ENCODE results near the gene TUBA3C.

TUBA3C gene

GRCh38 chr13:19184176-19184575 is 2.6 kb upstream of the TUBA3C start:
- no peak for TF ChIP-seq POU6F1 (CRISPR knock-in tag; IDR thresholded peaks at IDR 0.05; ENCODE audit: borderline replicate concordance, low read depth)
- no peak for TF ChIP-seq CSDC2 (CRISPR knock-in tag; IDR thresholded peaks at IDR 0.05)
- no peak for TF ChIP-seq ZNF70 (CRISPR knock-in tag; IDR thresholded peaks at IDR 0.05)
- TF ChIP-seq BACH2 (CRISPR knock-in tag; IDR thresholded peaks at IDR 0.05; ENCODE audit: borderline replicate concordance), result no peak
- no peak for TF ChIP-seq ZNF565 (CRISPR knock-in tag; conservative IDR thresholded peaks at IDR 0.05; ENCODE audit: low read depth)
- no peak for TF ChIP-seq SNAI2 (CRISPR knock-in tag; IDR thresholded peaks at IDR 0.05)
- no peak for TF ChIP-seq ESRRG (CRISPR knock-in tag; IDR thresholded peaks at IDR 0.05)
- no peak for TF ChIP-seq RARB (CRISPR knock-in tag; IDR thresholded peaks at IDR 0.05)
- no peak for TF ChIP-seq TCF4 (CRISPR knock-in tag; IDR thresholded peaks at IDR 0.05; ENCODE audit: borderline replicate concordance)
- TF ChIP-seq CSRNP3 (CRISPR knock-in tag; IDR thresholded peaks at IDR 0.05), result no peak
- no peak for TF ChIP-seq ZFP3 (CRISPR knock-in tag; IDR thresholded peaks at IDR 0.05)
- no peak for TF ChIP-seq GLIS3 (CRISPR knock-in tag; IDR thresholded peaks at IDR 0.05)
- TF ChIP-seq ISL1 (CRISPR knock-in tag; IDR thresholded peaks at IDR 0.05), result no peak
- no peak for TF ChIP-seq OSR1 (CRISPR knock-in tag; IDR thresholded peaks at IDR 0.05)
- no peak for TF ChIP-seq PPARA (CRISPR knock-in tag; IDR thresholded peaks at IDR 0.05; ENCODE audit: borderline replicate concordance)
- ATAC-seq, result no peak

- ATAC-seq, result no peak
- TF ChIP-seq ZC3H10 (CRISPR knock-in tag; IDR thresholded peaks at IDR 0.05) (no peak), PPARA (CRISPR knock-in tag; IDR thresholded peaks at IDR 0.05; ENCODE audit: borderline replicate concordance) (no peak)
These were observed 2.1 kb upstream of the TUBA3C start for GRCh38 chr13:19183676-19184075.

GRCh38 chr13:19182536-19182935 is 912 bp upstream of the TUBA3C start:
- no peak for ATAC-seq
- TF ChIP-seq ZNF565 (CRISPR knock-in tag; conservative IDR thresholded peaks at IDR 0.05; ENCODE audit: low read depth), result no peak
- TF ChIP-seq CSDC2 (CRISPR knock-in tag; IDR thresholded peaks at IDR 0.05), result no peak
- no peak for TF ChIP-seq ZFP3 (CRISPR knock-in tag; IDR thresholded peaks at IDR 0.05)

- no peak for ATAC-seq
- TF ChIP-seq ISL1 (CRISPR knock-in tag; IDR thresholded peaks at IDR 0.05), result no peak
- TF ChIP-seq BACH2 (CRISPR knock-in tag; IDR thresholded peaks at IDR 0.05; ENCODE audit: borderline replicate concordance), result no peak
- TF ChIP-seq TCF4 (CRISPR knock-in tag; IDR thresholded peaks at IDR 0.05; ENCODE audit: borderline replicate concordance), result no peak
- TF ChIP-seq PATZ1 (CRISPR knock-in tag; IDR thresholded peaks at IDR 0.05; ENCODE audit: borderline replicate concordance), result no peak
- TF ChIP-seq SNAI2 (CRISPR knock-in tag; IDR thresholded peaks at IDR 0.05), result no peak
- no peak for TF ChIP-seq ZFP30 (CRISPR knock-in tag; IDR thresholded peaks at IDR 0.05)
- TF ChIP-seq ESRRG (CRISPR knock-in tag; IDR thresholded peaks at IDR 0.05), result no peak
- no peak for TF ChIP-seq OSR1 (CRISPR knock-in tag; IDR thresholded peaks at IDR 0.05)
- no peak for TF ChIP-seq ZC3H10 (CRISPR knock-in tag; IDR thresholded peaks at IDR 0.05)
- no peak for TF ChIP-seq CSDC2 (CRISPR knock-in tag; IDR thresholded peaks at IDR 0.05)
- no peak for TF ChIP-seq GLIS3 (CRISPR knock-in tag; IDR thresholded peaks at IDR 0.05)
These were observed 503 bp downstream of the TUBA3C start for GRCh38 chr13:19181021-19181620.

GRCh38 chr13:19179916-19180315 is 1.7 kb downstream of the TUBA3C start:
- TF ChIP-seq ZNF565 (CRISPR knock-in tag; conservative IDR thresholded peaks at IDR 0.05; ENCODE audit: low read depth) (no peak), CREB5 (CRISPR knock-in tag; IDR thresholded peaks at IDR 0.05; ENCODE audit: low read depth) (no peak), CSDC2 (CRISPR knock-in tag; IDR thresholded peaks at IDR 0.05) (no peak), BACH2 (CRISPR knock-in tag; IDR thresholded peaks at IDR 0.05; ENCODE audit: borderline replicate concordance) (no peak), RARB (CRISPR knock-in tag; IDR thresholded peaks at IDR 0.05) (no peak), TCF4 (CRISPR knock-in tag; IDR thresholded peaks at IDR 0.05; ENCODE audit: borderline replicate concordance) (no peak), ESRRG (CRISPR knock-in tag; IDR thresholded peaks at IDR 0.05) (no peak), CSRNP3 (CRISPR knock-in tag; IDR thresholded peaks at IDR 0.05) (no peak), GLIS3 (CRISPR knock-in tag; IDR thresholded peaks at IDR 0.05) (no peak), ZNF70 (CRISPR knock-in tag; IDR thresholded peaks at IDR 0.05) (no peak), ZNF8 (CRISPR knock-in tag; IDR thresholded peaks at IDR 0.05) (no peak), ZC3H10 (CRISPR knock-in tag; IDR thresholded peaks at IDR 0.05) (no peak), SNAI2 (CRISPR knock-in tag; IDR thresholded peaks at IDR 0.05) (no peak), POU6F1 (CRISPR knock-in tag; IDR thresholded peaks at IDR 0.05; ENCODE audit: borderline replicate concordance, low read depth) (no peak), TOX (CRISPR knock-in tag; IDR thresholded peaks at IDR 0.05; ENCODE audit: borderline replicate concordance) (no peak)
- no peak for ATAC-seq

Data from SK-N-SH treated with all-trans-retinoic acid at 6 μM for 48 hours (cell line).